ENCODE measurements around the gene SMPD4. TPM values are rescaled to one million over a fixed set of nuclear protein-coding genes. Genes with fewer than 3 reads are reported as not detected.

SMPD4 gene
- total RNA-seq, 1 experiment from 2014 or later: 95.8 TPM

DNA sequence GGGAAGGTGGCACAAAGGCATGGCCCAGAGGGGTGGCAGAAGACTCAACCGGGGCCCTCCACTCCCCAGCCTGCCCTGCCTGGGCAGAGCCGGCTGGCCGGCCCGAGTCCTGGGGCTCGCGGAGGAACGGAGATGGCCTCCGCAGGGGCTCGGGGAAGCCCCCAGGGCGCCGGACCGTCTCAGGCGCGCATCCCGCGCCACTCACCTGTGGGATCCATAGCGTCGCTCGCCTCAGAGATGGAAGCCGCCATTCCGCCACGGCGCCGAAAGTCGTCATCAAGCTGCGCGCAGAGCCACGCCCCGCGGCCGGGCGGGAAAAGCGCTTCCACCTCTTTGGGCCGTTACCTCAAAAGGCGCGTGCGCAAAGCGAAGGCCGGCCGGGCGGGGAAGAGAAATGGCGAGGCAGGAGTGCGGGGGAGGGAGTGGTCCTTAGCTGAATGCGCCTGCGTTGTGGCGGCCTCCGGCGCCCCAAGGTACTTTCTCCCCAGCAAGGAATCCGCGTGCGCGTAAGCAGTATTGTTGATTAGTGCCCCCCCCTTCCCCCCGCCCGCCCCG lies at the start of gene SMPD4 (continued):
- TF ChIP-seq ERG (CRISPR knock-in tag; IDR thresholded peaks at IDR 0.05): no peak
- TF ChIP-seq, protein P1, sequence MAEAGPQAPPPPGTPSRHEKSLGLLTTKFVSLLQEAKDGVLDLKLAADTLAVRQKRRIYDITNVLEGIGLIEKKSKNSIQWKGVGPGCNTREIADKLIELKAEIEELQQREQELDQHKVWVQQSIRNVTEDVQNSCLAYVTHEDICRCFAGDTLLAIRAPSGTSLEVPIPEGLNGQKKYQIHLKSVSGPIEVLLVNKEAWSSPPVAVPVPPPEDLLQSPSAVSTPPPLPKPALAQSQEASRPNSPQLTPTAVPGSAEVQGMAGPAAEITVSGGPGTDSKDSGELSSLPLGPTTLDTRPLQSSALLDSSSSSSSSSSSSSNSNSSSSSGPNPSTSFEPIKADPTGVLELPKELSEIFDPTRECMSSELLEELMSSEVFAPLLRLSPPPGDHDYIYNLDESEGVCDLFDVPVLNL (CRISPR knock-in tag; IDR thresholded peaks at IDR 0.05; ENCODE audit: borderline replicate concordance, low read depth): peak; percentile 98
- no peak for TF ChIP-seq NR3C1 (CRISPR knock-in tag; conservative IDR thresholded peaks at IDR 0.05; ENCODE audit: low read depth)
- no peak for TF ChIP-seq SMAD4 (CRISPR knock-in tag; IDR thresholded peaks at IDR 0.05)
- TF ChIP-seq, protein P2, sequence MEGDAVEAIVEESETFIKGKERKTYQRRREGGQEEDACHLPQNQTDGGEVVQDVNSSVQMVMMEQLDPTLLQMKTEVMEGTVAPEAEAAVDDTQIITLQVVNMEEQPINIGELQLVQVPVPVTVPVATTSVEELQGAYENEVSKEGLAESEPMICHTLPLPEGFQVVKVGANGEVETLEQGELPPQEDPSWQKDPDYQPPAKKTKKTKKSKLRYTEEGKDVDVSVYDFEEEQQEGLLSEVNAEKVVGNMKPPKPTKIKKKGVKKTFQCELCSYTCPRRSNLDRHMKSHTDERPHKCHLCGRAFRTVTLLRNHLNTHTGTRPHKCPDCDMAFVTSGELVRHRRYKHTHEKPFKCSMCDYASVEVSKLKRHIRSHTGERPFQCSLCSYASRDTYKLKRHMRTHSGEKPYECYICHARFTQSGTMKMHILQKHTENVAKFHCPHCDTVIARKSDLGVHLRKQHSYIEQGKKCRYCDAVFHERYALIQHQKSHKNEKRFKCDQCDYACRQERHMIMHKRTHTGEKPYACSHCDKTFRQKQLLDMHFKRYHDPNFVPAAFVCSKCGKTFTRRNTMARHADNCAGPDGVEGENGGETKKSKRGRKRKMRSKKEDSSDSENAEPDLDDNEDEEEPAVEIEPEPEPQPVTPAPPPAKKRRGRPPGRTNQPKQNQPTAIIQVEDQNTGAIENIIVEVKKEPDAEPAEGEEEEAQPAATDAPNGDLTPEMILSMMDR (IDR thresholded peaks at IDR 0.05): no peak
- TF ChIP-seq ZNF416 (CRISPR knock-in tag; IDR thresholded peaks at IDR 0.05): no peak
- TF ChIP-seq, protein P3, sequence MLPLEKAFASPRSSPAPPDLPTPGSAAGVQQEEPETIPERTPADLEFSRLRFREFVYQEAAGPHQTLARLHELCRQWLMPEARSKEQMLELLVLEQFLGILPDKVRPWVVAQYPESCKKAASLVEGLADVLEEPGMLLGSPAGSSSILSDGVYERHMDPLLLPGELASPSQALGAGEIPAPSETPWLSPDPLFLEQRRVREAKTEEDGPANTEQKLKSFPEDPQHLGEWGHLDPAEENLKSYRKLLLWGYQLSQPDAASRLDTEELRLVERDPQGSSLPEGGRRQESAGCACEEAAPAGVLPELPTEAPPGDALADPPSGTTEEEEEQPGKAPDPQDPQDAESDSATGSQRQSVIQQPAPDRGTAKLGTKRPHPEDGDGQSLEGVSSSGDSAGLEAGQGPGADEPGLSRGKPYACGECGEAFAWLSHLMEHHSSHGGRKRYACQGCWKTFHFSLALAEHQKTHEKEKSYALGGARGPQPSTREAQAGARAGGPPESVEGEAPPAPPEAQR (CRISPR knock-in tag; IDR thresholded peaks at IDR 0.05): no peak
- TF ChIP-seq ZNF138 (CRISPR knock-in tag; conservative IDR thresholded peaks at IDR 0.05): no peak
- TF ChIP-seq NFATC4 (CRISPR knock-in tag; IDR thresholded peaks at IDR 0.05): no peak
- TF ChIP-seq TEAD1 (CRISPR knock-in tag; IDR thresholded peaks at IDR 0.05): peak; percentile 74; the same call in 1 of the 2 replicates
- TF ChIP-seq GTF2I (CRISPR knock-in tag; conservative IDR thresholded peaks at IDR 0.05): no peak
- TF ChIP-seq E2F5 (CRISPR knock-in tag; IDR thresholded peaks at IDR 0.05): peak; percentile 100
- TF ChIP-seq FOXJ3 (CRISPR knock-in tag; IDR thresholded peaks at IDR 0.05; ENCODE audit: borderline replicate concordance): no peak
- no peak for TF ChIP-seq TEAD4 (CRISPR knock-in tag; IDR thresholded peaks at IDR 0.05)
- TF ChIP-seq, protein P4, sequence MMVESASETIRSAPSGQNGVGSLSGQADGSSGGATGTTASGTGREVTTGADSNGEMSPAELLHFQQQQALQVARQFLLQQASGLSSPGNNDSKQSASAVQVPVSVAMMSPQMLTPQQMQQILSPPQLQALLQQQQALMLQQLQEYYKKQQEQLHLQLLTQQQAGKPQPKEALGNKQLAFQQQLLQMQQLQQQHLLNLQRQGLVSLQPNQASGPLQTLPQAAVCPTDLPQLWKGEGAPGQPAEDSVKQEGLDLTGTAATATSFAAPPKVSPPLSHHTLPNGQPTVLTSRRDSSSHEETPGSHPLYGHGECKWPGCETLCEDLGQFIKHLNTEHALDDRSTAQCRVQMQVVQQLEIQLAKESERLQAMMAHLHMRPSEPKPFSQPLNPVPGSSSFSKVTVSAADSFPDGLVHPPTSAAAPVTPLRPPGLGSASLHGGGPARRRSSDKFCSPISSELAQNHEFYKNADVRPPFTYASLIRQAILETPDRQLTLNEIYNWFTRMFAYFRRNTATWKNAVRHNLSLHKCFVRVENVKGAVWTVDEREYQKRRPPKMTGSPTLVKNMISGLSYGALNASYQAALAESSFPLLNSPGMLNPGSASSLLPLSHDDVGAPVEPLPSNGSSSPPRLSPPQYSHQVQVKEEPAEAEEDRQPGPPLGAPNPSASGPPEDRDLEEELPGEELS (CRISPR knock-in tag; IDR thresholded peaks at IDR 0.05): peak; percentile 60
- TF ChIP-seq SMAD3 (CRISPR knock-in tag; IDR thresholded peaks at IDR 0.05; ENCODE audit: borderline replicate concordance): no peak
- peak; percentile 67; the same call in 1 of the 2 replicates for TF ChIP-seq NFE2L1 (CRISPR knock-in tag; IDR thresholded peaks at IDR 0.05)
- TF ChIP-seq TP53 (CRISPR knock-in tag; IDR thresholded peaks at IDR 0.05): no peak
- no peak for TF ChIP-seq IRF2 (CRISPR knock-in tag; IDR thresholded peaks at IDR 0.05; ENCODE audit: borderline replicate concordance, low read depth)
- TF ChIP-seq PRDM15 (CRISPR knock-in tag; IDR thresholded peaks at IDR 0.05): no peak
- TF ChIP-seq ATF1 (CRISPR knock-in tag; IDR thresholded peaks at IDR 0.05): peak; percentile 53; the same call in 1 of the 2 replicates
- TF ChIP-seq ZBTB21 (CRISPR knock-in tag; IDR thresholded peaks at IDR 0.05; ENCODE audit: borderline replicate concordance): no peak
- TF ChIP-seq CREB1 (CRISPR knock-in tag; IDR thresholded peaks at IDR 0.05): no peak
- TF ChIP-seq ZNF219 (CRISPR knock-in tag; IDR thresholded peaks at IDR 0.05; ENCODE audit: borderline replicate concordance): no peak
- TF ChIP-seq, protein P5, sequence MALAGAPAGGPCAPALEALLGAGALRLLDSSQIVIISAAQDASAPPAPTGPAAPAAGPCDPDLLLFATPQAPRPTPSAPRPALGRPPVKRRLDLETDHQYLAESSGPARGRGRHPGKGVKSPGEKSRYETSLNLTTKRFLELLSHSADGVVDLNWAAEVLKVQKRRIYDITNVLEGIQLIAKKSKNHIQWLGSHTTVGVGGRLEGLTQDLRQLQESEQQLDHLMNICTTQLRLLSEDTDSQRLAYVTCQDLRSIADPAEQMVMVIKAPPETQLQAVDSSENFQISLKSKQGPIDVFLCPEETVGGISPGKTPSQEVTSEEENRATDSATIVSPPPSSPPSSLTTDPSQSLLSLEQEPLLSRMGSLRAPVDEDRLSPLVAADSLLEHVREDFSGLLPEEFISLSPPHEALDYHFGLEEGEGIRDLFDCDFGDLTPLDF (CRISPR knock-in tag; IDR thresholded peaks at IDR 0.05): peak; percentile 76; the same call in 1 of the 2 replicates
- no peak for TF ChIP-seq TCF7 (CRISPR knock-in tag; IDR thresholded peaks at IDR 0.05; ENCODE audit: low read depth)
- no peak for TF ChIP-seq ZNF423 (CRISPR knock-in tag; IDR thresholded peaks at IDR 0.05)

Measured in WTC11 (cell line).